Loucy (cell line): ENCODE measurements around the gene COL4A5.

ENCODE experiments used
- H2AFZ ChIP-seq: fragments of 200-600 bp; sonication (generic); 2 replicates; pipeline ENCODE4 v1.6.0; 2016; ENCODE audit warnings: antibody characterized with exemption, mild to moderate bottlenecking, low read length, moderate library complexity
- H3F3A ChIP-seq: fragments of 200-600 bp; 2 replicates; pipeline ENCODE4 v1.6.0; 2016; ENCODE audit warnings: antibody characterized with exemption, low read depth, mild to moderate bottlenecking
- H3K27me3 ChIP-seq: fragments of 200-600 bp; sonication (generic); 2 replicates; pipeline ENCODE4 v1.6.1; 2014; ENCODE audit warnings: low read length, mild to moderate bottlenecking; ENCODE audit not compliant: insufficient read depth, poor library complexity, severe bottlenecking
- H3K36me3 ChIP-seq: fragments of 200-600 bp; sonication (generic); 2 replicates; pipeline ENCODE4 v1.6.1; 2016; ENCODE audit warnings: low read length; ENCODE audit not compliant: insufficient read depth
- H3K4me1 ChIP-seq: fragments of 200-600 bp; sonication (generic); 2 replicates; pipeline ENCODE4 v1.5.1; 2014; ENCODE audit warnings: low read length, mild to moderate bottlenecking; ENCODE audit not compliant: insufficient read depth, poor library complexity, severe bottlenecking
- H3K4me2 ChIP-seq: fragments of 200-600 bp; sonication (generic); 2 replicates; pipeline ENCODE4 v1.6.0; 2014; ENCODE audit warnings: antibody characterized with exemption, low read length, low read depth, mild to moderate bottlenecking; ENCODE audit not compliant: poor library complexity, severe bottlenecking
- H3K4me3 ChIP-seq: fragments of 200-600 bp; sonication (generic); 2 replicates; pipeline ENCODE4 v1.5.1; 2014; ENCODE audit warnings: low read length, mild to moderate bottlenecking, mixed read lengths; ENCODE audit not compliant: poor library complexity, severe bottlenecking
- H3K79me2 ChIP-seq: fragments of 200-600 bp; sonication (generic); 2 replicates; pipeline ENCODE4 v1.6.1; 2014; ENCODE audit warnings: low read length; ENCODE audit not compliant: insufficient read depth
- H3K9ac ChIP-seq: fragments of 200-600 bp; sonication (generic); 2 replicates; pipeline ENCODE4 v1.6.0; 2014; ENCODE audit warnings: mild to moderate bottlenecking, low read depth, low read length, moderate library complexity; ENCODE audit not compliant: poor library complexity, severe bottlenecking
- H3K9me2 ChIP-seq: fragments of 200-600 bp; sonication (generic); replicated peaks from 2 replicates; pipeline ENCODE4 v1.6.1; 2016; ENCODE audit warnings: low read depth, low read length, mixed read lengths
- H3K9me3 ChIP-seq: fragments of 200-600 bp; sonication (generic); 2 replicates; pipeline ENCODE4 v1.6.1; 2014; ENCODE audit warnings: mild to moderate bottlenecking, antibody characterized with exemption, low read length, low read depth; ENCODE audit not compliant: insufficient read depth
- H4K20me1 ChIP-seq: fragments of 200-600 bp; sonication (generic); 2 replicates; pipeline ENCODE4 v1.6.0; 2014; ENCODE audit warnings: antibody characterized with exemption, low read length, mild to moderate bottlenecking; ENCODE audit not compliant: insufficient read depth, poor library complexity, severe bottlenecking
- EZH2phosphoT487 ChIP-seq: fragments of 200-600 bp; IDR thresholded peaks from 2 replicates; pipeline ENCODE4 v1.6.1; 2018; ENCODE audit warnings: antibody characterized with exemption, mild to moderate bottlenecking, moderate library complexity, borderline replicate concordance
- TF ChIP-seq, protein P1 (sequence below): fragments of 200-600 bp; sonication (generic); conservative IDR thresholded peaks from 2 replicates; pipeline ENCODE4 v1.5.1; 2014; ENCODE audit warnings: mild to moderate bottlenecking, antibody characterized with exemption, low read length

The COL4A5 gene

DNA sequence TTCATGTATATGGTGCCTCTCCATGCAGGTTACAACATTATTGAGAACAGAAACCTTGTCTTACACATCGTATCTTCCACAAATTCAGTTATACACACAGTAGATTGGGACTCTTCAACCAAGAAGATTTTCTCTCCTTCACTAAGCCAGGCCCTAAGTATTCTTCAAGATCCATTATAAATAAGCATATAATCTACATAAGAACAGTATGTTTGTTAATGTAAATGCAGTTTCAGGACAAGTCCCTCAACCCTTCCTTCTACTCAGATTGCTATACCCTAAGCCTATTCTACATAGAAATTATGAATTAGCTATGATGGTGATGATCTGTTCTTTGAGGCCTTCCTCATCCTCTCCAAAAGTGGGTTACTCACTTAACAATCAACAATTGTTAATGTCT lies 42.7 kb upstream of the COL4A5 start:
- Histone ChIP-seq H4K20me1 (no peaks in the 10 kb centered on the region), H3K4me1 (no peaks in the 10 kb centered on the region), H3K9ac (no peak overlapping the region), H3K9me3 (no peaks in the 10 kb centered on the region), H3K27me3 (no peaks in the 10 kb centered on the region), H3K4me3 (no peak overlapping the region), H2AFZ (no peak overlapping the region), H3K9me2 (no peaks in the 10 kb centered on the region), H3K36me3 (no peaks in the 10 kb centered on the region), H3F3A (no peaks in the 10 kb centered on the region), H3K79me2 (no peaks in the 10 kb centered on the region), H3K4me2 (no peak overlapping the region)
- TF ChIP-seq, protein P1, sequence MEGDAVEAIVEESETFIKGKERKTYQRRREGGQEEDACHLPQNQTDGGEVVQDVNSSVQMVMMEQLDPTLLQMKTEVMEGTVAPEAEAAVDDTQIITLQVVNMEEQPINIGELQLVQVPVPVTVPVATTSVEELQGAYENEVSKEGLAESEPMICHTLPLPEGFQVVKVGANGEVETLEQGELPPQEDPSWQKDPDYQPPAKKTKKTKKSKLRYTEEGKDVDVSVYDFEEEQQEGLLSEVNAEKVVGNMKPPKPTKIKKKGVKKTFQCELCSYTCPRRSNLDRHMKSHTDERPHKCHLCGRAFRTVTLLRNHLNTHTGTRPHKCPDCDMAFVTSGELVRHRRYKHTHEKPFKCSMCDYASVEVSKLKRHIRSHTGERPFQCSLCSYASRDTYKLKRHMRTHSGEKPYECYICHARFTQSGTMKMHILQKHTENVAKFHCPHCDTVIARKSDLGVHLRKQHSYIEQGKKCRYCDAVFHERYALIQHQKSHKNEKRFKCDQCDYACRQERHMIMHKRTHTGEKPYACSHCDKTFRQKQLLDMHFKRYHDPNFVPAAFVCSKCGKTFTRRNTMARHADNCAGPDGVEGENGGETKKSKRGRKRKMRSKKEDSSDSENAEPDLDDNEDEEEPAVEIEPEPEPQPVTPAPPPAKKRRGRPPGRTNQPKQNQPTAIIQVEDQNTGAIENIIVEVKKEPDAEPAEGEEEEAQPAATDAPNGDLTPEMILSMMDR, result no peak
- no peak for TF ChIP-seq EZH2phosphoT487

DNA sequence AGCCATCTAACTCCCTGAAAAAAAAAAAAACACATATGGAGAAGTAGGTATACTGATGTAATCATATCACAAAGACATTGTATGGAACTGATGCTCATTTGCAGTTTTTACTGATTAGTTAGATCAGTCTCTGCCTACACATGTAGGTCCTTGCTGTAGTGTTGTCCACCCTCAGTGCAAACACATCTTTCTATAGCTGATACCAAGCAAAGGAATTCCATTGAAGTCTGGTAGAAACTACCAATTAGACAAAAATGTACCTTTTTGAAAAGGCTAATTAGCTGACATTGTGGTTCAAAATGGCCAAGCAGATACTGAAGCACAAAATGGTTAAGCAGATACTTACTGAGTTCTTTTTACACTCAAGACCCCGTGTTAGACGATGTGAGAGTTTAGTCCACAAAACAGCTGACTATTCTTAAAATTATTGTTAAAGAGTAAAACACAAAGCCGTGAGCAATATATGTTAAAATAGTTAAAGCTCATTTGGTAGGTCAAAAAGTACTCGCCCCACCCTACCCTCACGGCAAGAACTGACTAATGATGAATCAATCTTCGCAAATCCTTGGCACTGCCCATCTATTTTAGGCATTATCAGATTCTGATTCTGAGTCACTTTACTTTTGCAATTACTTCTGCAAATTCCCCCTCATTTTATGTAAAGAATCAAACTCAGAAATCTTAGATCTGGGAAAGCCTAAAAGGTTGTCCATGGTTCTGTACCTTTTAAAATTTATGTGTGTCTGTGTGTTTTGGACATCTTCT lies 41.8 kb upstream of the COL4A5 start:
- Histone ChIP-seq H3K4me3 (no peak overlapping the region), H2AFZ (no peak overlapping the region), H3K27me3 (no peaks in the 10 kb centered on the region), H3K4me1 (no peaks in the 10 kb centered on the region), H3F3A (no peaks in the 10 kb centered on the region), H3K4me2 (no peak overlapping the region), H4K20me1 (no peaks in the 10 kb centered on the region), H3K9me2 (no peaks in the 10 kb centered on the region), H3K79me2 (no peaks in the 10 kb centered on the region), H3K36me3 (no peaks in the 10 kb centered on the region), H3K9ac (no peak overlapping the region), H3K9me3 (no peaks in the 10 kb centered on the region)
- TF ChIP-seq EZH2phosphoT487, result no peak
- TF ChIP-seq, protein P1, result no peak

DNA sequence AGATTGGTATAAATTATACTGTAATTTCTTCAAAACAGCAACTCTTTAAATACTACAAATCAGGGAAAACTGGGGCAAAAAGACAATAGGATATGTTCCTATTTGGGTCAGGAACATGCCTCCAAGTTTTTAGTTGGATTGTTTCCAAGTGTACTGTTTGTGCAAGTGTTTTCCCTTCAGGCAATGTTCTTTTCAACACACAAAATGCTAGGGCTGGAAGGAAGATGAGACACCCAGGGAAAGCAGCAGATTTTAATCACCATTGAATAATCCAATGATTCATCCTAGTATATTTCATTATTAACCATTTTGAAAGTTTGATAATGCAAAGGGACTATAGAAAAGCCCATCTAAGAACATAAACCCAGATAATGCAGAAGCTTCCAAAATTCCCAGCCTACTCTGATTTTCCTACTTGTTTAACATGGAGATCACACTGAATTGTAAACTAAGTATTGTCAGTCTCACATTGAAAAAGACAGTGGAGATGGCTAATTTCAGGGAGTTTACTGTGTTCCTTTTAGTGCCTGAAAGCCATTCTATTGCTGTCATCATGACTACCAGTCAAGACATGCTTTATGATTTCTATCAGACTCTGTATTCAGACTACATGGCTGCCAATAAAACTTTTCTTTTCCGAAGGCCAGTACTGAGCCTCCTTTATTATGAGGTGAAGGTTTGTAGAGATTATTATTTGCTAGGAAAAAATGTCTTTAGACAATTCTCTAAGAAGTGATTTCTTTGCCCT lies 40.0 kb upstream of the COL4A5 start:
- Histone ChIP-seq H3K9me2 (no peaks in the 10 kb centered on the region), H3K9ac (no peak overlapping the region), H3K27me3 (no peaks in the 10 kb centered on the region), H3K36me3 (no peaks in the 10 kb centered on the region), H2AFZ (no peak overlapping the region), H3K4me2 (no peak overlapping the region), H3K4me3 (no peak overlapping the region), H3K9me3 (no peaks in the 10 kb centered on the region), H3K79me2 (no peaks in the 10 kb centered on the region), H3K4me1 (no peaks in the 10 kb centered on the region), H4K20me1 (no peaks in the 10 kb centered on the region), H3F3A (no peaks in the 10 kb centered on the region)
- no peak for TF ChIP-seq EZH2phosphoT487
- TF ChIP-seq, protein P1, result no peak
